Upper lobe of right lung (tissue), 1 donor: Measurements from ENCODE around the gene ACTL8. TPM values are rescaled to one million over a fixed set of nuclear protein-coding genes. Genes with fewer than 3 reads are reported as not detected.

Source experiments
- ATAC-seq: fragments of 200-7000 bp; cut with Tn5 transposase; one replicate; pipeline ENCODE4 v1.9.1; 2020; ENCODE audit warnings: mild to moderate bottlenecking, moderate library complexity
- DNase-seq: peaks from one replicate; pipeline ENCODE4 v3.0.0-alpha.2; 2020
- H3K27ac ChIP-seq: fragments of 200-600 bp; one replicate; pipeline ENCODE4 v1.8.0; 2022
- H3K27me3 ChIP-seq: fragments of 200-600 bp; one replicate; pipeline ENCODE4 v1.8.0; 2022; ENCODE audit warnings: mild to moderate bottlenecking
- H3K36me3 ChIP-seq: fragments of 200-600 bp; one replicate; pipeline ENCODE4 v1.8.0; 2022
- H3K4me1 ChIP-seq: fragments of 200-600 bp; one replicate; pipeline ENCODE4 v1.8.0; 2022
- H3K4me3 ChIP-seq: fragments of 200-600 bp; one replicate; pipeline ENCODE4 v1.8.0; 2022; ENCODE audit warnings: mild to moderate bottlenecking
- H3K9me3 ChIP-seq: fragments of 200-600 bp; one replicate; pipeline ENCODE4 v1.8.0; 2022
- intact Hi-C: fragments of 100-400 bp; cut with DNase I; formaldehyde crosslinking; loops from one replicate; pipeline ENCODE4 v1.11.0; 2022
- total RNA-seq: library from RNA; stranded (reverse); fragmentation: NEBNext Ultra II Directional; extraction: Animal tissue kit (Norgen Biotek cat#: 25700); gene quantifications from one replicate; pipeline ENCODE4 v1.2.1, GENCODE V29; 2021
- TF ChIP-seq, protein P1 (sequence below): fragments of 200-600 bp; IDR thresholded peaks from one replicate; pipeline ENCODE4 v1.8.0; 2022; ENCODE audit warnings: antibody characterized with exemption
- donor health status: DM: no; HTN: yes; CAD: no; lungs with severe emphysema.

Gene ACTL8
- total RNA-seq, 1 donor from 2014 or later: not detected

DNA sequence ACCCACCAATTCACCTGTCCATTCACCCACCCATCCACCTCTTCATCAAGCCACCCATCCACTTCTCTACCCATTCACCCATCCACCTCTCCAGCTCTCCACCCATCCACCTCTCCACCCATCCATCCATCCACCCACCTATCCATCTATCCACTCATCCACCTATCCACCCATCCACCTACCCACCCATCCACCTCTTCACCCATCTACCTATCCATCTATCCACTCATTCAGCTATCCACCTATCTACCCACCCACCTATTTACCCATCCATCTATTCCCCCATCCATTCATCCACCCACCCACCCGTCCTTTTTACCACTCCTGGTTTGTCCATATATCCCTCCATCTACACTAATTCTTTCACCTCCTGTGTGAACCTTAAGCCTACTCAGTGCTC lies 105.7 kb downstream of the ACTL8 start:
- intact Hi-C loops: no loop called here
- ATAC-seq: no peak
- H3K9me3 ChIP-seq: no peaks in the 10 kb centered on the region
- DNase-seq: no peak
- no peak overlapping the region for H3K4me3 ChIP-seq
- no peak overlapping the region for H3K27ac ChIP-seq
- H3K4me1 ChIP-seq: no peaks in the 10 kb centered on the region
- TF ChIP-seq, protein P1, sequence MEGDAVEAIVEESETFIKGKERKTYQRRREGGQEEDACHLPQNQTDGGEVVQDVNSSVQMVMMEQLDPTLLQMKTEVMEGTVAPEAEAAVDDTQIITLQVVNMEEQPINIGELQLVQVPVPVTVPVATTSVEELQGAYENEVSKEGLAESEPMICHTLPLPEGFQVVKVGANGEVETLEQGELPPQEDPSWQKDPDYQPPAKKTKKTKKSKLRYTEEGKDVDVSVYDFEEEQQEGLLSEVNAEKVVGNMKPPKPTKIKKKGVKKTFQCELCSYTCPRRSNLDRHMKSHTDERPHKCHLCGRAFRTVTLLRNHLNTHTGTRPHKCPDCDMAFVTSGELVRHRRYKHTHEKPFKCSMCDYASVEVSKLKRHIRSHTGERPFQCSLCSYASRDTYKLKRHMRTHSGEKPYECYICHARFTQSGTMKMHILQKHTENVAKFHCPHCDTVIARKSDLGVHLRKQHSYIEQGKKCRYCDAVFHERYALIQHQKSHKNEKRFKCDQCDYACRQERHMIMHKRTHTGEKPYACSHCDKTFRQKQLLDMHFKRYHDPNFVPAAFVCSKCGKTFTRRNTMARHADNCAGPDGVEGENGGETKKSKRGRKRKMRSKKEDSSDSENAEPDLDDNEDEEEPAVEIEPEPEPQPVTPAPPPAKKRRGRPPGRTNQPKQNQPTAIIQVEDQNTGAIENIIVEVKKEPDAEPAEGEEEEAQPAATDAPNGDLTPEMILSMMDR: no peak
- no peaks in the 10 kb centered on the region for H3K27me3 ChIP-seq
- H3K36me3 ChIP-seq: no peaks in the 10 kb centered on the region

DNA sequence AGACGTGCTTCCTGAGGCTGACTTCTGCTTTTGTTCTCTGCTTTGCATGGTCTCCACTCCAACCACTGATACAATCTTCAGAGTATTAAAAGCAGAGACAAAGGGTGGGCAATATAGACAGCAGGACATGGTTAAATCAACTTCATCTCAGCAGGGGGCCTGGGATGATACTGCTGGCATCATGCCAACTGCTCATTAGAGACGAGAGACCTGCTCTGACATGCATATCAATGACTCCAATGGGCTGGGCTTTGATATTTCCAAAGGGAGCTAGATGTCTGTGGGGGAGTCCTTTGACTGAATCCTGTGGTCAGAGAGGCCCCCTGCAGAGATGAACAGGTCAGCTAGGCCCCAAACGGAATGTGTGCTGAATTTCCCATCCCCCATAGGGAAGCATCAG lies 106.6 kb downstream of the ACTL8 start:
- no peaks in the 10 kb centered on the region for H3K9me3 ChIP-seq
- no peak overlapping the region for H3K4me3 ChIP-seq
- no peak for DNase-seq
- ATAC-seq: no peak
- no peaks in the 10 kb centered on the region for H3K27me3 ChIP-seq
- intact Hi-C loops: no loop called here
- H3K4me1 ChIP-seq: no peaks in the 10 kb centered on the region
- H3K27ac ChIP-seq: no peak overlapping the region
- H3K36me3 ChIP-seq: no peaks in the 10 kb centered on the region
- TF ChIP-seq, protein P1: no peak

DNA sequence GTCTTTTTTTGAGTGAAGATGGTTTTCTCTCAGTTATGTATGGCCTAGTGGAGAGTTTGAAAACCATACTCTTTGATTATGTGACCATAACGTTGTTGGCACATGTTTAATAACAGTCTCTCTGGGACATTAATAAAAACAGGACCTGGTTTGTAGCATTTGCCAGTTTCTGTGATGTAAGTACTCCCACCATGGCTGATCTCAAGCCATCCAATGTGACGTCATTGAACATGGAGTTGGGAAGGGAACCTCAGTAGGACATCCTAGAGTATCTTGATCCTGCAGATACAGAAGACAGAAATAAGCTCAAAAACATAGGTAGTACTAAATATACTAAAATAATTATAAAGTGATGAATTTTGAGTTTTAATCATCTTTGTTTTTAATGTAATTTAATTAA lies 107.0 kb downstream of the ACTL8 start:
- Histone ChIP-seq H3K9me3 (no peaks in the 10 kb centered on the region), H3K4me3 (no peak overlapping the region), H3K27ac (no peak overlapping the region), H3K27me3 (no peaks in the 10 kb centered on the region), H3K4me1 (no peaks in the 10 kb centered on the region), H3K36me3 (no peaks in the 10 kb centered on the region)
- no peak for ATAC-seq
- TF ChIP-seq, protein P1: no peak
- intact Hi-C loops: no loop called here
- DNase-seq: no peak

DNA sequence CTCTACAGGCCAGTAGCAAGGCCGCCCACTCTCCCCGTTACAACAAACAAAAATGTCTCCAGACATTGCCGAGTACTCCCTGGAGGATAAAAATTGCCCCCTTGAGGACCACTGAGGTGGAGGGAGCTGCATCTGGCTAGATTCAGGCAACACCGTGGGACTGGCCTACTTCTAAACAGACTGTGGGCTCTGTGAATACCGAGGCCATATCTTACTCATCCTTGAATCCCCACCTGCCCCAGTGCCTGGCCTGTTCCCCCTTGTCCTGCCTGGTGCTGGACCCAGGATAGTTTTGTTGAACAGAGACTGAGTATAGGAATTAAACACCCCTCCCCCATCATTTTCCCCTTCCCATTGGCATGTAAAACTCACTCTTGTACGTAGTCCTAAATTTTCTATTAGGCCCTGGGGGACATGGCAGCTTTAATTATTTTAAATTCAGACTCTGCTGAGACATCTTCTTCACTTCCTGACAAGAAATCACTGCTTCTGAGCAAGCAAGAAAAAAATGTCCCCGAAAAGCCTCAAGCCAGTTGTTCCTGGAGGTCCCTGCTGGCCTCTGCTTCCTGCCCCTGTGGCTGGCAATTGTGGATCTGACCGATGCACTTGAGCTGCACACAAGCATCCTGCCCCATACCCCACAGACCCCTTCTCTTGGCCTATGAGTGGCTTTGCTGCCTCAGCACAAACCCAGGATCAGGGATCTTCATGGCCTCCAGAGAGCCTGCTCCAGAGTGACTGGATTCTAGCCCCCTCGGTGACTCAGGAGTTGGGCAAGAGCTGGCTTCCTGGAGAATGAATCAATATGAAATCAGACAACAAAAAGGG lies 111.0 kb downstream of the ACTL8 start:
- no peak overlapping the region for H3K4me3 ChIP-seq
- H3K4me1 ChIP-seq: no peaks in the 10 kb centered on the region
- TF ChIP-seq, protein P1: no peak
- H3K27ac ChIP-seq: no peak overlapping the region
- intact Hi-C loops: no loop called here
- ATAC-seq (no peak), DNase-seq (no peak)
- H3K27me3 ChIP-seq: no peaks in the 10 kb centered on the region
- no peaks in the 10 kb centered on the region for H3K9me3 ChIP-seq
- no peaks in the 10 kb centered on the region for H3K36me3 ChIP-seq

DNA sequence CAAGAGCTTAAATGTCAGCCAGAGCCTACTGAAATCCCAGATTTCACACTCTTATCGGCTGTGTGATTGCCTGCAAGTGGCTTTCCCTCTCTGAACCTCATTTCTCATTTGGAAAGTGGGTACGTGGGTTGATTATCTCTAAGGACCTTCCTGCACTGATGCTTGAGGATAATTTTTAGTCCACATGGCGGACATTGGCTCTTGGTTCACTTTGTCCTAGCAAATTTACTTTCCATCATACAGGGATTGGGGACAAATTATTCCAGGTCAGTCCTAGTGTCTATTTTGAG lies 111.6 kb downstream of the ACTL8 start:
- ATAC-seq (no peak), DNase-seq (no peak)
- H3K4me3 ChIP-seq: no peak overlapping the region
- TF ChIP-seq, protein P1: no peak
- intact Hi-C loops: no loop called here
- H3K9me3 ChIP-seq: no peaks in the 10 kb centered on the region
- H3K27ac ChIP-seq: no peak overlapping the region
- no peaks in the 10 kb centered on the region for H3K36me3 ChIP-seq
- no peaks in the 10 kb centered on the region for H3K27me3 ChIP-seq
- no peaks in the 10 kb centered on the region for H3K4me1 ChIP-seq

DNA sequence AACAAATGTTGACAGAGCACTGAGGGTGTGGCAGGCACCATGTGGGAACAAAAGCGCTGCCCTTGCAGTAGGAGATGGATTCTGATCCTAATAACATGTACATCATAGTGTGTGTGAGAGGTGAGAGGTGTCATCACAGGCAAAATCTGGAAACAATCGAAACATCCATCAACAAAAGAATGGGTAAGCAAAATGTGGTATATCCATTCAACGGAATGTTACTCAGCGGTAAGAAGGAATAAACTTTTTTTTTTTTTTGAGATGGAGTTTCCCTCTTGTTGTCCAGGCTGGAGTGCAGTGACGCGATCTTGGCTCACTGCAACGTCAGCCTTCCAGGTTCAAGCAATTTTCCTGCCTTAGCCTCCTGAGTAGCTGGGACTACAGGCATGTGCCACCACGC lies 112.3 kb downstream of the ACTL8 start:
- Histone ChIP-seq H3K4me1 (no peaks in the 10 kb centered on the region), H3K9me3 (no peaks in the 10 kb centered on the region), H3K36me3 (no peaks in the 10 kb centered on the region), H3K4me3 (no peak overlapping the region), H3K27ac (no peak overlapping the region), H3K27me3 (no peaks in the 10 kb centered on the region)
- DNase-seq (no peak), ATAC-seq (no peak)
- TF ChIP-seq, protein P1: no peak
- intact Hi-C loops: no loop called here
